ENCODE data around the gene TMBIM4.

The TMBIM4 gene

GRCh38 chr12:66140731-66141130 lies 29.1 kb downstream of the TMBIM4 start:
- no peak for DNase-seq (ENCODE audit: low read depth in 2 of 2)

- no peak for DNase-seq (ENCODE audit: low read depth in 2 of 2)
Observed at GRCh38 chr12:66139328-66139727, 30.5 kb downstream of the TMBIM4 start.

- DNase-seq (ENCODE audit: low read depth in 2 of 2) = no peak
Observed at GRCh38 chr12:66137937-66138336, 31.9 kb downstream of the TMBIM4 start.

GRCh38 chr12:66132408-66132807 lies 37.4 kb downstream of the TMBIM4 start:
- no peak for DNase-seq (ENCODE audit: low read depth in 2 of 2)

- no peak for DNase-seq (ENCODE audit: low read depth in 2 of 2)
Observed at GRCh38 chr12:66131067-66131688, 38.6 kb downstream of the TMBIM4 start.

DNA sequence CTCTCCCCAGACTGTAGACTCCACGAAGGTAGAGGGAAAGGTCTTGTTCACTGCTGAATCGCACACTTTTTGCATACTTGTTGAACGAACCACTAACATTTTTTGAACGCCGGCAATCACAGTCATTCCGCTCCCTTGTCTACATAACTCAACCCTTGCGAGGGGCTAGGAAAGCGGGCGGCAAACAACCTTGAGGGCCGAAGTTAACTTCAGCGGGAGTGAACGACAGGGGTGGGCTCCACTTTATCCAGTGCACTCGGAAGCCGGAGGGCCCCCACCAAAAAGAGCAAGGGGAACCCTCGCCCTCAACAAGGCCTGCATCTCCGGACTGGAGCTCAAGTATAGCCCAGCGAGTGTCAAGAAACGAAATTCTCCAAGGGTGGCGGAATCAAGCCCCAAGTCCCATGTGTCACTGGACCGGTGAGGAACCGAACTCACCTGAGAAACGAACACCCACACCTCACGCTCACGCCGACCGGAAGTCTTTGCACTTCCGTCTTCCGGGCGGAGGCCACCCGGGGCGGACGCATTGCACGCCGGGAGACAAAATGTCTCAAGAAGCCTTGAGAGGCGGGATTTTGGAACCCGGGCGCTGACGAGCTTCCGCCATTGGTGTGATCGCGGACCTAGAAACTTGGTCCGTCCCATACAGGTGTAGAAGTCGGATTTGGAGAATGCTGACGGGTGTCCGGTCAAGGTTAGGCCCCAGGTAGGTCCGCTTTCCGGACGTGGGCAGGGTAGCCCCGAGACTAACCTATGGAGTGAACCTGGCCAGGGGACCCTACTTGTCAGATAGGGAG lies 39.3 kb downstream of the TMBIM4 start, which contains the start of gene LLPH:
Gene LLPH, minus strand, starts transcription at position 484 of the 800 bp plus-strand sequence. CDS start 1,644 bp downstream, outside the sequence.
- DNase-seq (ENCODE audit: low read depth in 2 of 2) = peak; percentile 83 to 87

GRCh38 chr12:66129934-66130266 lies 39.9 kb downstream of the TMBIM4 start:
- no peak for DNase-seq (ENCODE audit: low read depth in 2 of 2)

- DNase-seq (ENCODE audit: low read depth in 2 of 2) = no peak
Observed at GRCh38 chr12:66127650-66128049, 42.1 kb downstream of the TMBIM4 start.

DNA sequence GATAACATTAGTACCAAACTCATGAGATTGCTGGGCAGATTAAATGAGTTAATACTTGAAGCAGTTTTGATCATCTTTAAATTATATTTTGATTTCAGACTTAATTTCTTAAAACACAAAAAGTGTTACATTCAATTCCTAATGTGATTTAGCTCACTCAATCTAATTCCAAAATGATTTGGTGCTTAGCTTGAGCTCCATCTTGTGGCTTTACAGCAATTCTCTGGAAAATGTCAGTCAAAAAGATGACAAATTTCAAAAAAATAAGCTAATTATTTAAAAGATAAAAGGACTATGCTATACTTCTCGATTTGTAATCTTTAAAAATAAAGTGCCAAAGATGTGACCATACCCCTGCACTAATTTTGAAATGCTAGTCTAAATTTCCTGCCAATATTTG lies 49.3 kb downstream of the TMBIM4 start:
- no peak for DNase-seq (ENCODE audit: low read depth in 2 of 2)

DNA sequence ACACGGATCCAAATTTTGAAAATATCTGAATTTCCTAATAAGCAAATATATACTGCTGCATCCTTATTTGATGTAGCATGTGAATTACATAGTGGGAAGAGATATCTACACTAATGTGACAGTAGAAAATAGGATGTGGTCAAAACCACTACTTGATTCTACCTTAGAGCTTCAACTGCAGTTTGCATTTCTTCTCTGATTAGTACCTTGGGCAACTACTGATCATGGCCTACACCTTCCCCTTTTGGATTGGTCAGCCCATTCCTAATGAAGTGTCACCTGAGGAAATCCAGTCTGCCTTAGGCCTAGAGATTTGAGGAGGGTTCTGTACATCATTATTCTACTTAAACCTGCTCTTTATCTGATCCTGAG lies 49.9 kb downstream of the TMBIM4 start:
- no peak for DNase-seq (ENCODE audit: low read depth in 2 of 2)

- no peak for DNase-seq (ENCODE audit: low read depth in 2 of 2)
Observed at GRCh38 chr12:66119229-66119869, 50.4 kb downstream of the TMBIM4 start.

DNA sequence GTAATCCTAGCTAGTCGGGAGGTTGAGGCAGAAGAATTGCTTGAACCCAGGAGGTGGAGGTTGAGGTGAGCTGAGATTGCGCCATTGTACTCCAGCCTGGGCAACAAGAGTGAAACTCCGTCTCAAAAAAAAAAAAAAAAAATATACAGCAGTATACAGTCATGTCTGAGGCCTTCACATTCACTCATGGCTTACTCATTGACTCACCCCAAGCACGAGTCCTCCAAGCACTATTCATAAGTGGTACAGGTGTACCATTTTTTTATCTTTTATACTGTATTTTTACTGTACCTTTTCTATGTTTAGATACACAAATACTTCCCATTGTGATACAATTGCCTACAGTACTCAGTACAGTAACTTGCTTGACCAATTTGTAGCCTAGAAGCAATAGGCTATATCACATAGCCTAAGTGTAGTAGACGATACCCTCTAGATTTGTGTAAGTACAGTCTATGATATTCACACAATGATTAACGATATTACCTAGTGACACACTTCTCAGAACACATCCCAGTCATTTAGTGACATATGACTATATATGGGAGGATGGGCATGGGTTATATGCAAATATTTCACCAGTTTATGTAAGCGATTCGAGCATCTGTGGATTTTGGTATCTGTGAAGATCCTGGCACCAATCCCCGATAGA lies 51.4 kb downstream of the TMBIM4 start:
- no peak for DNase-seq (ENCODE audit: low read depth in 2 of 2)

DNA sequence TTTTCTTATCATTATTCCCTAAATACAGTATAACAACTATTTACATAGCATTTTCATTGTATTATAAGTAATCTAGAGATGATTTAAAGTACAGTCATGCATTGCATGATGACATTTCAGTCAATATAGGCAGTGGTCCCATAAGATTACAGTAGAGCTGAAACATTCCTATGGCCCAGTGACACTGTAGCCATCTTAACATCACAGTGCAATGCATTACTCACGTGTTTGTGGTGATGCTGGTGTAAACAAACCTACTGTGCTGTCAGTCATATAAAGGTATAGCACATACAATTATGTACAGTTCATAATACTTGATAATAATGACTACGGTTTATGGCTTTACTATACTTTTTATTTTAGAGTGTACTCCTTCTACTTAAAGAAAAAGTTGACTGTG lies 52.6 kb downstream of the TMBIM4 start:
- DNase-seq (ENCODE audit: low read depth in 2 of 2) = no peak

DNA sequence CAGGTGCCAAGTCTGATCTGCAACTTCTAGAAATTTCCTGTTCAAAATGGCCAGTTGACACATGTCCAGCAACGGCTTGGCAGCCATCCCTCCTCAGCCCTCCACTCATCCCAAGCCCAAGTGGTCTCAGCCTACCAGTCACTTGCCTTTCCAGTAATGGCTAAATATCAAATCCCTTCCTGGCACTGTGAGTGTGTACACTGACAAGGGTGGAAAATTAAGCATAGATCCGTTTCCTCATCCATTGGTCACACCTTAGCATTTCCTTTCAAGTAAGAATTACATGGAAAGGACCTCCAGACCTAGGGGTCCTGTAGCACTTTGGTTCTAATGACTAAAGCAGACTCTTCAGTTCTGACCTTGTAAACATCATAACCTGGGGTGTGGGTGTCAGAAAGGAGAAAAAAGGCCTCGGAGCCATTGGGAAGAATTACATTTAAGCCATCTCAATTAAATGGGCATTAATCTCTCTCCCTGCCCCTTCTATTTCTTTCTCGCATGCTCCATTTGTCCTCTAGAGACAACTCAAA lies 54.7 kb downstream of the TMBIM4 start:
- DNase-seq (ENCODE audit: low read depth in 2 of 2) = no peak

GRCh38 chr12:66113471-66113870 lies 56.3 kb downstream of the TMBIM4 start:
- DNase-seq (ENCODE audit: low read depth in 2 of 2) = no peak

GRCh38 chr12:66111605-66112004 lies 58.2 kb downstream of the TMBIM4 start:
- DNase-seq (ENCODE audit: low read depth in 2 of 2) = no peak

DNA sequence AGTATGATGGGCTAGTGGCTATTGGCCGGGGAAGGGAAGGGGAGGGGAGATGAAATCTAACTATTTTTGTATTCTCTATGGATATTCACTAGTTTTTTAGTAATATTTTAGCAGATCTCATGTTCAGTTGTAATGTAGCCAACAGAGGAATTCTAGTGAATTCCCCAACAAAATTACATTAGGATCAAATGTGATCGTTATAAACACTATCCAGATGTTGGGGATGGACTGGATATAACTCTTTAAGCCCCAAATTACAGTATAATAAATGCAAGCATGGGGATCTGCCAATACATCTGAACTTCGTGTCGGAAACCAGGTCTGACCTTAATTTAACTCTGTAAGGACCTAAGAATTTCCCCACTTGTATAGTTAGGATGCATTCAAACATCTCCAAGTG lies 60.7 kb downstream of the TMBIM4 start:
- DNase-seq (ENCODE audit: low read depth in 2 of 2) = no peak

DNA sequence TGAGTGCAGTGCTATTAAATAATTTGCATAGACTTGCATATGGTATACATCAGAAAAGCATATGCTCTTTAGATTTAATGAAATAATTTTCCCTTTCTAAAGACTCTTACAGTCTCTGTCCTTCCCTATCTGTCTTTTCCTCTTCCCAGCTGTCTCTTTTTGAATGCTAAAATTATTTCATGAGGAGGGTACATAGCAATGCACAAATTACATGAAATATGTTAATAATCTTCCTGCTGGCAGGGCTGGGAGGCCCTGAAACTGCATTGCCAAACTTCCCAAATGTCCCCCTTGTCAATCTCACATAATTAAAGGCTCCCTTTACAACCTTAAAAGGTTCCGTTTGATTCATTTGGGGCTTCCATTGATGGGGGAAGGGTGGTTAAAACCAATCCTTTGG lies 61.4 kb downstream of the TMBIM4 start:
- DNase-seq (ENCODE audit: low read depth in 2 of 2) = no peak

DNA sequence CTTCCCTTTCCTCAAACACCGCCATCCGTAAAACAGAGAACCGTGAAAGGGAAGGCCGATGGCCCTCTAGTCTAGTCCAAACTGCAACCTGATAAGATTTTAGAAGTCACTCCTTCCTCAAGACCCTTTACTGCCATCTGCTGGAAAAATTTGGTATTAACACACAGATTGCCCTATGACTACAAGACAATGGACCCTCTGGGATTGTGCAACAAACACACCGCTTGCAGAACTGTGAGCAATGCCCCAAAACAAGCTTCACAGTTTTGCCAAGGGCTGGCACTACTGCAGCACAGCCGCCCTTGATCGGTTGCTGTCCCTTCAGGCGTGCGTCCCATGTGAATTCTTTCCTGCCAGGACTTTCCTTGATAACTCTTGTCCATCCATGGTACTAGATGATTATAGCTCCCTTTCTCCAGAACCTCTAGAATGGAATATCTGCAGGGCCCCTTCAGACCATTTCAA lies 62.3 kb downstream of the TMBIM4 start:
- peak in 1 of 2 donors; percentile 48 for DNase-seq (ENCODE audit: low read depth in 2 of 2)

- no peak for DNase-seq (ENCODE audit: low read depth in 2 of 2)
Observed at GRCh38 chr12:66103016-66103913, 66.5 kb downstream of the TMBIM4 start.

Data from stimulated activated CD4-positive, alpha-beta T cell treated with anti-CD3 and anti-CD28 coated beads, Interleukin-15, amount 100 ng/mL, for 48 hours (primary cell).